ENCODE results near the gene DOHH.

DOHH gene

DNA sequence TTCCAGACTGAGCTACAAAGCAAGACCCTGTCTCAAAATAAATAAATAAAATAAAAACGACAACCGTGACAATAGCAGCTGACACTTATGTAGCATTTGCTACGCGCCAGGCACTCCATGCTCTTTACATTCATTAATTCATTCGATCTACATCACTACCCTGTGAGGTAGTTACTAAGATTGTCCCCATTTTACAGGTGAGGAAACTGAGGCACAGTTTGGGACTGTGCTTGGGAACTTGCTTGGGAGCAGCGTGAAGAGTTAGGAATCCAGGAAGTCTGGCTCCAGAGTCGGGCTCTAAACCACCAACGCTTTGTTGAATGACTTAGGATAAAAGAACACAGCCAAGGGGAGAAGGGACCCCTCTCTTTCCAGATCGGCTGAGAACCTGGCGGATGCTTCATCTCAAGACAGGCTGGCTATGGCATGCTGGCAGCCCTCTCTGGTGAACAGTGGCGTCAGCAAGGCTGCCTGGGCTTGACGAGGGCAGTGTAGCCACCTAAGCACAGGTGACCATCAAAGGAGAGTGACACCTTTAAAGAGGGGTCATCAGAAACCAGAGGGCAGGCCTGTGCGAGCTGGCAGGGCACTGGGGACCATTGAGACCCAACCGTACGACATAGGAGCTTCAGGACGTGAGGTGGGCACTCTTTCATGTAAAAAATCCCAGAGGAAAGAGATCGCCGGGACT, 591 bp downstream of the DOHH start:
- no peak for DNase-seq (ENCODE audit: low read depth)
- TF ChIP-seq CTCF (IDR thresholded peaks at IDR 0.05; ENCODE audit: control insufficient read depth, extremely low read depth, insufficient read depth) = no peak

GRCh38 chr19:3497757-3498520, 2.5 kb downstream of the DOHH start:
- no peak for TF ChIP-seq CTCF (IDR thresholded peaks at IDR 0.05; ENCODE audit: control insufficient read depth, extremely low read depth, insufficient read depth)
- H3K4me3 ChIP-seq (ENCODE audit: low read depth, low read length) = no peak overlapping the region
- no peak for DNase-seq (ENCODE audit: low read depth)

More for the DNA sequence above, 591 bp downstream of the DOHH start:
- H3K4me3 ChIP-seq (ENCODE audit: low read depth, low read length) = peak overlapping the region; percentile 100

DNA sequence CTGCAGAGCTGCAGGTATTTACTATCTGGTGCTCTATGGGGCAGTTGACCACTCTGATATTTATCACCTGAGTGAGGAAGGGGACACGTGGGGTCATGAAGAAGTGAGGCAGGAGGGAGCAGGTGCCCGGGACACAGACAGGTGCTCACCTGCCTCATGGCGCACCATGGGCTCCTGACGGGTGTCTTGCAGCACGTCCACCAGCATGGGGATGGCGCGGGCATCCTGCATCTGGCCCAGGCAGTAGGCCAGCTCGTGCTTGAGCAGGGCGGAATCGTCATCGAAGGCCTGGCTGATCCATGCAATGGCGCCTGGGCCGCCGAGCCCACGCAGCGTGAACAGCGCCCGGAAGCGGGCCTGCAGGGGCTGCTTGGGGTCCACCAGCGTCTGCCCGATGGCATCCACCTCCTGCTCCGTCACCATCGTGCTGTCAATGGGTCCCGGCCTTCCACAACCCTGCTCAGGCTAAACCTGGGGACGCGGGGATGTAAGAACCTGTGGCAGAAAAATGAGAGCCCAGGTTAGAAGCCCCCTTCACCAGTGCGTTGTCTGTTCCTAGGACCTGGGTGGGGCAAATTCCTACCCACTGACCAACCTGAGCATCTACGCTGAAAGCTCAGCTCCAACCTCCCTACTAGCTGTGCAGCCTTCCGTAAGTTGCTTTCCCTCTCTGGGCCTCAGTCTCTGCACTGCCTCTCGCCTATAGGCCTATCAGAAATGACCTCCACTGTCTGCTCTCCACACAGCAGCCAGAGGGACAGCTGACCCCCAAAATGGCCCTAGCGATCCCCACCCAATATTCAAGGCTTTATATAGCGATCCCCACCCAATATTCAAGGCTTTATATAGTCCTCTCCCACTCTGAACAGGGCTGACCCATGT, 3.8 kb downstream of the DOHH start:
- no peak for DNase-seq (ENCODE audit: low read depth)
- no peak overlapping the region for H3K4me3 ChIP-seq (ENCODE audit: low read depth, low read length)
- TF ChIP-seq CTCF (IDR thresholded peaks at IDR 0.05; ENCODE audit: control insufficient read depth, extremely low read depth, insufficient read depth) = no peak

DNA sequence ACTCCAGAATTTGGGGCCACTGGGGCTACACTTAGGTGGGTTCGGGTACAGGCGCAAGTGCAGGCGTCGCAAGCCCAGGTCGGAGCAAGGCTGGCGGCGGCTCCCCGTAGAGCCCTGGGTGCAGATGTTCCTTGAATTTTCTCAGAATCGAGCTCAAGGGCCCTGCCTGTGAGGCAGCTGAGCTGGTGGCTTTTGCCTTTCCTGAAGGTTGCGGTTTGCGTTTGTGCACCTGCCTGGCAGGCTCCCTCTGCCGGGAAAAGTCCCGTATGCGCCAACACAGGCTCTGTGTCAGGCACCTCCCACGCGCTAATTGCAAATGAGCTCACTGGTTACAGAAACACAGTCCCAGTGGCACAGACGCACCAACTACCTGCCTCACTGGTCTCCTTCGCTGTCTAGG, 5.9 kb downstream of the DOHH start:
- no peak overlapping the region for H3K4me3 ChIP-seq (ENCODE audit: low read depth, low read length)
- no peak for TF ChIP-seq CTCF (IDR thresholded peaks at IDR 0.05; ENCODE audit: control insufficient read depth, extremely low read depth, insufficient read depth)
- DNase-seq (ENCODE audit: low read depth) = no peak

GRCh38 chr19:3494051-3494450, 6.4 kb downstream of the DOHH start:
- no peak for TF ChIP-seq CTCF (IDR thresholded peaks at IDR 0.05; ENCODE audit: control insufficient read depth, extremely low read depth, insufficient read depth)
- no peak for DNase-seq (ENCODE audit: low read depth)
- no peak overlapping the region for H3K4me3 ChIP-seq (ENCODE audit: low read depth, low read length)

DNA sequence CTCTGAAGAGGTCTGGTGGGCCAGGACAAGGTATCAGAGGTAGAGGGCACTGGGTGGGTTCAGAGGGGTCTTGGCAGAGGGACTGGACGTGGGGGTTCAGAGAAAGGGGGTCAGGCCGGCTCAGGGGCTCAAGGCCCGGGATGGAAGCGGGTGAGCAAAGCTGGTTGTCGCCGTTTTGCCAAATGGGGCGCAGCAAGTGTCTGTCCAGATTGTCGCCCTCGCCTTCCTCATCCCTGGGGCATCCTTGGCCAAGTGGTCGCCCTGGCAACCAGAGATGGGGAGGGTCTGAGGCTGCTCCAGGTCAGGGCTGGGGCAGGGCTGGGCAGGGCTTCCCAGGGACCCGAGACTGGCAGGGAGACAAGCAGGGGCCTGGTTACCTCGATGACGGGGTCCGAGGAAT, 6.8 kb downstream of the DOHH start:
- no peak for DNase-seq (ENCODE audit: low read depth)
- H3K4me3 ChIP-seq (ENCODE audit: low read depth, low read length) = no peak overlapping the region
- no peak for TF ChIP-seq CTCF (IDR thresholded peaks at IDR 0.05; ENCODE audit: control insufficient read depth, extremely low read depth, insufficient read depth)

Measured in LNCaP clone FGC (cell line).